ENCODE results near the gene MRPL20.
"Not testable (repeated sequence)": the region's sequence is repeated elsewhere in the genome, so short reads cannot be mapped to it uniquely, and the experiment has no call there.

Gene MRPL20

GRCh38 chr1:1437033-1437903 is 30.2 kb upstream of the MRPL20 start:
- no peak for DNase-seq

GRCh38 chr1:1436630-1437032 is 29.5 kb upstream of the MRPL20 start:
- no peak for DNase-seq

- DNase-seq, result no peak
Observed at GRCh38 chr1:1435911-1436629, 29.0 kb upstream of the MRPL20 start.

- DNase-seq, result no peak
Observed at GRCh38 chr1:1435106-1435903, 28.2 kb upstream of the MRPL20 start, which contains the start of gene VWA1. Gene VWA1 (plus strand): TSS chr1:1435690. CDS start chr1:1435749, 59 bp downstream.

GRCh38 chr1:1434824-1435105 is 27.7 kb upstream of the MRPL20 start:
- no peak for DNase-seq

- no peak for DNase-seq
Observed at GRCh38 chr1:1434131-1434823, 27.2 kb upstream of the MRPL20 start.

GRCh38 chr1:1433804-1434130 is 26.7 kb upstream of the MRPL20 start:
- no peak for DNase-seq

- DNase-seq, result no peak
Observed at GRCh38 chr1:1432951-1433803, 26.1 kb upstream of the MRPL20 start.

- DNase-seq, result no peak
Observed at GRCh38 chr1:1432274-1432950, 25.3 kb upstream of the MRPL20 start.

GRCh38 chr1:1431845-1432273 is 24.8 kb upstream of the MRPL20 start:
- DNase-seq, result no peak

GRCh38 chr1:1430992-1431844 is 24.1 kb upstream of the MRPL20 start:
- no peak for DNase-seq

- DNase-seq, result no peak
Observed at GRCh38 chr1:1430114-1430982, 23.3 kb upstream of the MRPL20 start.

GRCh38 chr1:1429671-1430073 is 22.6 kb upstream of the MRPL20 start:
- no peak for DNase-seq

GRCh38 chr1:1428967-1429366 is 21.9 kb upstream of the MRPL20 start:
- not testable (repeated sequence) for DNase-seq

GRCh38 chr1:1428174-1428573 is 21.1 kb upstream of the MRPL20 start:
- no peak for DNase-seq

GRCh38 chr1:1427820-1428148 is 20.7 kb upstream of the MRPL20 start:
- no peak for DNase-seq

GRCh38 chr1:1427106-1427819 is 20.2 kb upstream of the MRPL20 start:
- DNase-seq, result no peak

- DNase-seq, result no peak
Observed at GRCh38 chr1:1426496-1427105, 19.5 kb upstream of the MRPL20 start.
